ENCODE data around the gene RHAG.

GRCh38 chr6:49557177-49557576 is 79.5 kb downstream of the RHAG start:
- TF ChIP-seq POLR2A (IDR thresholded peaks at IDR 0.05), result no peak
- no peak for TF ChIP-seq CTCF (IDR thresholded peaks at IDR 0.05)
- TF ChIP-seq EP300 (IDR thresholded peaks at IDR 0.05), result no peak
